Kidney (tissue), 14 donors: Measurements from ENCODE around the gene TMEM273. TPM values are rescaled to one million over a fixed set of nuclear protein-coding genes. Genes with fewer than 3 reads are reported as not detected.

Source experiments
- DNase-seq, 5 donors: peaks; one replicate each; pipeline ENCODE4 v3.0.0-alpha.2; 2013 to 2020
- FAIRE-seq: peaks from 2 replicates; lab custom pipeline; 2012; peaks lifted over from hg19 to GRCh38; lab: Jason Lieb, UNC
- H3K27ac ChIP-seq, 2 donors: one replicate each; pipeline ENCODE4 v1.7.0; 2013; ENCODE audit warnings: low read depth in 2 of 2, low read length in 2 of 2, inconsistent platforms in 1 of 2
- H3K27me3 ChIP-seq: one replicate; pipeline ENCODE4 v1.7.1; 2013; ENCODE audit warnings: low read length, inconsistent platforms; ENCODE audit not compliant: control insufficient read depth, insufficient read depth
- H3K36me3 ChIP-seq, 3 donors: one replicate each; pipeline versions ENCODE4 v1.7.0 to v1.7.1; 2013; ENCODE audit warnings: low read length in 3 of 3, control low read depth in 1 of 3, inconsistent platforms in 1 of 3; ENCODE audit not compliant: insufficient read depth in 3 of 3, control insufficient read depth in 2 of 3
- H3K4me1 ChIP-seq, 3 donors: one replicate each; pipeline versions ENCODE4 v1.7.0 to v1.7.1; 2013; ENCODE audit warnings: low read length in 3 of 3, inconsistent platforms in 1 of 3, low read depth in 1 of 3; ENCODE audit not compliant: control insufficient read depth in 2 of 3, insufficient read depth in 2 of 3
- H3K4me3 ChIP-seq, 3 donors: one replicate each; pipeline versions ENCODE4 v1.7.0 to v1.8.1; 2013; ENCODE audit warnings: low read length in 3 of 3, control low read depth in 1 of 3, inconsistent platforms in 1 of 3
- H3K9ac ChIP-seq, 3 donors: one replicate each; pipeline versions ENCODE4 v1.7.0 to v1.7.1; 2013; ENCODE audit warnings: low read length in 3 of 3, control low read depth in 1 of 3, inconsistent platforms in 1 of 3
- H3K9me3 ChIP-seq, 3 donors: one replicate each; pipeline versions ENCODE4 v1.7.0 to v1.7.1; 2013; ENCODE audit warnings: low read length in 3 of 3, control low read depth in 1 of 3, inconsistent platforms in 1 of 3; ENCODE audit not compliant: control insufficient read depth in 2 of 3, insufficient read depth in 1 of 3
- intact Hi-C: fragments of 100-400 bp; cut with DNase I; formaldehyde crosslinking; loops from one replicate; pipeline ENCODE4 v1.11.1; 2022
- polyA plus RNA-seq: library from polyadenylated mRNA; stranded (reverse); fragments of 350-450 nt; fragmentation: Illumina TruSeq; extraction: RNeasy Lipid Tissue Mini Kit (QIAGEN cat#74804); gene quantifications from one replicate; pipeline ENCODE4 v1.2.3, GENCODE V29; 2014; ENCODE audit warnings: low read depth, low replicate concordance; ENCODE audit not compliant: insufficient read depth
- total RNA-seq: library from RNA; stranded (reverse); fragmentation: NEBNext Ultra II Directional; extraction: Animal tissue kit (Norgen Biotek cat#: 25700); gene quantifications from one replicate; pipeline ENCODE4 v1.2.1, GENCODE V29; 2021
- TF ChIP-seq, protein P1 (sequence below): IDR thresholded peaks from 3 replicates; pipeline ENCODE4 v1.5.1; 2012; ENCODE audit warnings: mild to moderate bottlenecking, moderate library complexity, borderline replicate concordance; ENCODE audit not compliant: insufficient read depth; ENCODE audit errors: extremely low read depth
- donor health status: control.
- donor health status: control.
- donor health status: control.
- donor health status: control.
- donor health status: control.
- donor health status: DM: yes; HTN: yes; CAD: no.
- donor health status: Normal renal cell carcinoma (clear cell type).

Gene TMEM273
- total and polyA plus RNA-seq, 2 donors from 2014 or later, result 3.2 to 16.8 TPM

DNA sequence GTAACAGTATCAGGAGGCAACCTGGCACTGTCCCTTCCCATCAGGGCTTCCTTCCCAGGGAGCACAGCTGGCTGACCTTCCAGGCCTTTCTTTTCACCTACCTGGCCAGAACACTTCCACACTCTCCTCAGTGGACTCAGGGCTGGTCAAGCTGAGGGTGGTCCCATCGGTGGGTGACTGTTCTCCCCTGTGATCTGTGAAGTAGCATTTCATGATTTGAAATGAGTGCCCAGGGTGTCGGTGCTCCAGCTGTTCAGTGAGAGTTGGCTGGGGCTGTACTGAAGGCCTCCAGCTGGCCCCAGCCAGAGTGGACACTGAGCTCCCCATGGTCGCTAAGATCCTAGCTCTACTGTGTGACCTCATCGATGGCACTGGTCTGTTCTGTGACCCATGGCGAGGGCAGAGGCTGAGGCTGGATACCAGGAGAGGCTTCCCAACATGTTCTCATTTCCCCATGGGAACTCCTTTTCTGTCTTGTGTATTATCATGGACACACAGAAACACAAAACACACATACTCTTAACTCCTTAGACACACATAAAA lies 54.4 kb downstream of the TMEM273 start, which contains the start of gene FAM170B:
FAM170B (minus strand) TSS at position 316 of the 543 bp plus-strand sequence; CDS start at position 213, 103 bp downstream.
- FAIRE-seq, result no peak
- intact Hi-C loops, result no loop called here
- Histone ChIP-seq H3K9ac (no peak within 1 kb of the TSS), H3K36me3 (no peaks in the 10 kb centered on the region), H3K9me3 (no peaks in the 10 kb centered on the region), H3K4me3 (no peak within 1 kb of the TSS), H3K4me1 (peaks cover 0 to 3% (median 2%) of the 10 kb centered on the region in 3 donors), H3K27me3 (no peaks in the 10 kb centered on the region), H3K27ac (no peak within 1 kb of the TSS)
- no peak for DNase-seq
- TF ChIP-seq, protein P1, sequence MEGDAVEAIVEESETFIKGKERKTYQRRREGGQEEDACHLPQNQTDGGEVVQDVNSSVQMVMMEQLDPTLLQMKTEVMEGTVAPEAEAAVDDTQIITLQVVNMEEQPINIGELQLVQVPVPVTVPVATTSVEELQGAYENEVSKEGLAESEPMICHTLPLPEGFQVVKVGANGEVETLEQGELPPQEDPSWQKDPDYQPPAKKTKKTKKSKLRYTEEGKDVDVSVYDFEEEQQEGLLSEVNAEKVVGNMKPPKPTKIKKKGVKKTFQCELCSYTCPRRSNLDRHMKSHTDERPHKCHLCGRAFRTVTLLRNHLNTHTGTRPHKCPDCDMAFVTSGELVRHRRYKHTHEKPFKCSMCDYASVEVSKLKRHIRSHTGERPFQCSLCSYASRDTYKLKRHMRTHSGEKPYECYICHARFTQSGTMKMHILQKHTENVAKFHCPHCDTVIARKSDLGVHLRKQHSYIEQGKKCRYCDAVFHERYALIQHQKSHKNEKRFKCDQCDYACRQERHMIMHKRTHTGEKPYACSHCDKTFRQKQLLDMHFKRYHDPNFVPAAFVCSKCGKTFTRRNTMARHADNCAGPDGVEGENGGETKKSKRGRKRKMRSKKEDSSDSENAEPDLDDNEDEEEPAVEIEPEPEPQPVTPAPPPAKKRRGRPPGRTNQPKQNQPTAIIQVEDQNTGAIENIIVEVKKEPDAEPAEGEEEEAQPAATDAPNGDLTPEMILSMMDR, result no peak

DNA sequence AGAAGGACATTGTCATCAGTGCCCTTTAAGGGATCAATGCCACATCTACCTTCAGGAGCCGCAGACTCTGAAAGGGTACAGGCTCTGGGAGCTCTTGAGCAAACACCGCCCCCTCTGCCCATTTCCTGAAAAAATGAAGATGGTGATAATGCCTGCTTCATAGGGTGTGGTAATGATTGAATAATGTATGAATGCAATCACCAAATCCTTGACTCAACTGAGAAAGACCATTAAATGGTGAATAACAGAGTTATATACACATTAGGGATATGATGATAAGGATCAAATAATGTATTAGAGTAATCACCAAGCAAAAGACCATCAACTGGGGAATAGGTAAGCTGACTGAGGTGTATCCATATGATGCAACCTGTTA lies 55.8 kb downstream of the TMEM273 start:
- TF ChIP-seq, protein P1, result no peak
- Histone ChIP-seq H3K4me1 (peaks cover 0 to 3% (median 0%) of the 10 kb centered on the region in 3 donors), H3K9me3 (no peaks in the 10 kb centered on the region), H3K27ac (no peak overlapping the region), H3K4me3 (no peak overlapping the region), H3K36me3 (no peaks in the 10 kb centered on the region), H3K9ac (no peak overlapping the region), H3K27me3 (no peaks in the 10 kb centered on the region)
- FAIRE-seq, result no peak
- DNase-seq, result no peak
- intact Hi-C loops, result no loop called here

DNA sequence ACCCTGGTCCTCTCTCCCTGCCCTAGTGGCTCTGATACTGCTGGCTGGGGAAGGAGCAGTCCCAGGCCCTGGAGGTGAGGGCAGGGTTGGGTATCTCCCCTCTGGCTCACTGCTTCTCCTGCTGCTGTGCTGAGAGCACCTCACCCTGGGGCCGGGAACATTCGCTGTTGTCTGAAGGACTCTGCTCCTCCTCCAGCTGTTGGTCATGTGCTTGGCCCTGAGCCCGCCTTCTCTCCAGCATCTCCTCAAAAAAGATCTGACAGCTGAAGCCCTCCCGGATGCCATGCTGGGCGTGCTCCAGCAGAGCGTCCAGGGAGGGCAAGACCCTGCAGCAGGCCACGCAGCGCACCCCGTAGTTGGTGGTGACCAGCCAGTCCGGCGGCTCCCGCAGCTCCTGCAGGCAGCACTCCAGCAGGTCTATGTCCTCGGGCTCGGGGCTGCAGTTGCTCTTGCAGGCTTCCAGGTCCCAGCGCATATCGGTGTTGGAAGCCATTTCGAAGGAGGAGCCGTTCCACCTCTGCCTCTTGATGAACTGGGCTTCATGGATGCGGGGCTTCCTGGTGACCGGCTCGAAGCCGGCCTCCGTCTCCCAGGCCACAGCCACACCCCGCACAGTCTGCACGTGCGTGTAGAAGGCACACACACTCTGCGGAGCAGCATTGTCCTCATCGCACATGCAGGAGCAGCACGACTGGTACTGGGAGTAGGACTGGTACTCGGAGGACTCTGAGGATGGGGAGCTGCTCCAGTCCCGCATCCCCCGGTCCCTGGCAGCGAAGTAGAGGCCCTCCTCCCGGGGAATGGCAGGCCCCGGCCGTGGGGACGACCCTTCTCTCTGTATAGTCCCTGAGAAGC lies 56.5 kb downstream of the TMEM273 start:
- Histone ChIP-seq H3K36me3 (no peaks in the 10 kb centered on the region), H3K27me3 (no peaks in the 10 kb centered on the region), H3K4me1 (peaks cover 0 to 3% (median 0%) of the 10 kb centered on the region in 3 donors), H3K9me3 (no peaks in the 10 kb centered on the region), H3K4me3 (no peak overlapping the region), H3K9ac (no peak overlapping the region), H3K27ac (no peak overlapping the region)
- no peak for DNase-seq
- TF ChIP-seq, protein P1, result no peak
- FAIRE-seq, result no peak
- intact Hi-C loops, result no loop called here
